GM10847 (cell line): ENCODE measurements around the gene TMEM255A.

Source experiments
- POLR2A ChIP-seq: IDR thresholded peaks from 2 replicates; pipeline ENCODE4 v1.6.1; 2011; ENCODE audit not compliant: insufficient read length; ENCODE audit errors: extremely low read depth

The TMEM255A gene

DNA sequence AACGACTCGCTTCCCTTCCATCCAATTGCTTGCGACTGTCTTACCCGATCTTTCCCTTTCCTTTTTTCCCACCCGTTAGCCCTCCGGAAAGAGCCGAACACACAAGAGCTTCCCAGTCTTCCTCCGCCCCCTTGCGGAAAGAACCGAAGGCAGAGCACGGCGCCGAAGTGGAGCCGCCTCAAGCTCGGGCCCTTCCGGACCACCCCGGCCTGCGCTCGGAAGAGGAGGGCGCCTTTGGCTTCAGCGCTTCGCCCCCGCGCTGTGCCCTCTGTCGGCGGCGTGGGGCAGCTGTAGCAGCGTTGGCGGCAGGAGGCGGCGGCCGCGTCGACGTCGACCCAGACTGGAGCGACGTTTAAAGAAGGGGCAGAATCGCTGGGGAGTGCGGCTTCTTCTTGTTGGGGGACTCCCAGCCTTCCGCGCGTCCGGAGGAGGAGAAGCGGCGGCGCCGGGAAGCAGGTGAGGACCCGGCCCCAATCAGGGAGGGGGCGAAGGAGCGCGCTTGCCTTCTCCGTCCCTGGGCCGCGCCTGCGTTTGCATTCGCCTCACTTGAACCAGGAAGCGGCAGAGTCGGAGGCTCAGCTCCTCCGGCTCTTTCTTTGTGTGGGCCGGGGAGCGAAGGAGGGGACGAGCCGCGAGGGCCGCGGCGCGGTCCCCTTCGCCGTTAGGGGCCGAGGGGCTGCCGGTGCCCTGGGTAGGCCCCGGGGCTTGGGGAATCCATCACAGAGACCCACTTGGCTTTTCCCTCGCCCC lies 60.6 kb downstream of the TMEM255A start, which contains the start of gene ZBTB33:
Gene ZBTB33 (plus strand): TSS at position 291 of the 750 bp plus-strand sequence. CDS start 2,604 bp downstream, outside the sequence.
- peak; percentile 45 for TF ChIP-seq POLR2A

DNA sequence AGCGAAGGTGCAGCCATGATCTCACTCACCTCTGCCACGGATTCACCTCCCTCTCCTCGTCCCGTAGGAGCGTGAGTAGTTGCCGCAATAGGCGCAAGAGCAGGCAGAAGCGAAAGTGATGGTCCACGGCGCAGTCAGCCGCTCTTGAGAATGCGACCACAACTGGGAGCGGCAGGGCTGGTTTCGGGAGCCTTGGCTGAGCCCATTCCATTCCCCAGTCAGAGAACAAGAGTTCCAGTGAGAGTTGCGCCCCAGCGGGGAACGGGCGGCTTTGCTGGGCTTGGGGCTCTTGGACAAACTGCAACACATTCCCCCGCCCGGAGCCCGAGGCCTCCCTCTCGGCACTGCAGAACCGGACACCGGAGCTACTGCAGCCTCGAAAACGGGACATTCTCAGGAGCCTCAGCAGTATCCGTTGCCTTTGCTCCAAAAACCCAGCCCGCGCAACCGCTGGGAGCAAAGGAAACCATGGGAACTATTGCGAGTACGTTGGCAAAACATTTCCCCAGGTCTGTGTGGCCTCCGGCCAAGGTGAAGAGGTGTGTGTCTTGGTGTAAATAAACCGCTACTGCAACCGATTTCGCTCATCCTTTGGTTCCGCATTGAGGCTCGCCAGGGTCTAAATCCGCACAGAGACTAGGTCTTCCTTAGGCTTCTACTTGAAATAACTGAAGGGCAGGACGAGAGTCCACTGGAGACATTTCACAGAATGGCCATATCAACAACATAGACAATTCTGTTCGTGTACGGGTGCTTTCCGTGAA lies 66.3 kb downstream of the TMEM255A start:
- TF ChIP-seq POLR2A = no peak

DNA sequence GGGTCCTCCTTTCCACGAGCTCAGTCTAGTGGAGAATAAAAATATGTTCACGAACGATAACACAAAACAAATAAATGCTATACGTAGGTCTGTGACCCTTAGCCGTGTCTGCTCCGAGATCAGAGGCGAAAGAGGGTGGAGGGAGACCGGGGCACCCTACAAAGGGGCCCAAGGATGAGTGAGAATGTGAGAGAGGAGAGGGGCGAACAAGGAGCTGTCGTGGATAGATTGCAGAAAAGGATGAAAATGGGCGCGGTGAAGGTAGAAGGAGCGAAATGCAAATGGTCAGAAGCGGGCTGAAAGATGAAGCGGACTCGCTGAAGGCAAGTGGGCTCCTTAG lies 66.9 kb downstream of the TMEM255A start:
- no peak for TF ChIP-seq POLR2A

DNA sequence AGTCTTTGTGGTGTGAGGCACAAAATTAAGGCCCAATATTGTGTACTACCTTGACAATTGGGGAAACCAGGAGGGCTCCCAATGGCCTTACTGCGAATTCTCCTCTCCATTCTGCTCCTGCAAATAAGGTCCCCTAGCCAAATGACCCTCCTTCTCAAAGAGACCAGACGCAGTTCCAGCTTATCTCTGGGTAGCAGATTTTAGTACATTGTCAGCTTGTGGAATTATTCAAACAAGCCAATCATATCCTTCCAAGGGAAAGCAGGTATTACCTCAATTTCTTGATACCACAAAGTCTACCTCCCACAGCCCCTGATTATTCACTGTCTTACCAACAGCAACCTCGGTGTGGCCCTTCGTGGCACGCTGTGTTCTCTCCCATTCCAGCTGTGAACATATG lies 68.4 kb downstream of the TMEM255A start:
- no peak for TF ChIP-seq POLR2A

DNA sequence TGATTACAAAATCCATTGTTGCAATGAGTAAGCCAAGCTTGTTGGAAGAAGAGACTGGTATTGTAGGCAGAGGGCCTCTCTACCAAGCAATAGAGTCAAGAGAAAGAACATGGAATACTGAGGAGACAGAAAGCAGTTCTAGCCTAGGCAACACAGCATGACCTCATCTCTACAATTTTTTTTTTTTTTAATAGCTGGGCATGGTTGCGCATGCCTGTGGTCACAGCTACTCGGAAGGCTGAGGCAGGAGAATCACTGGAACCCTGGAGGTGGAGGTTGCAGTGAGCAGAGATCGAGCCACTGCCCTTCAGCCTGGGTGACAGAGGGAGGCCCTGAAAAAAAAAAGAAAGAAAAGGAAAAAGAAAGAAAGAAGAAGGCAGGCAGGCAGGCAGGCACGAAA lies 72.3 kb downstream of the TMEM255A start:
- TF ChIP-seq POLR2A = no peak

DNA sequence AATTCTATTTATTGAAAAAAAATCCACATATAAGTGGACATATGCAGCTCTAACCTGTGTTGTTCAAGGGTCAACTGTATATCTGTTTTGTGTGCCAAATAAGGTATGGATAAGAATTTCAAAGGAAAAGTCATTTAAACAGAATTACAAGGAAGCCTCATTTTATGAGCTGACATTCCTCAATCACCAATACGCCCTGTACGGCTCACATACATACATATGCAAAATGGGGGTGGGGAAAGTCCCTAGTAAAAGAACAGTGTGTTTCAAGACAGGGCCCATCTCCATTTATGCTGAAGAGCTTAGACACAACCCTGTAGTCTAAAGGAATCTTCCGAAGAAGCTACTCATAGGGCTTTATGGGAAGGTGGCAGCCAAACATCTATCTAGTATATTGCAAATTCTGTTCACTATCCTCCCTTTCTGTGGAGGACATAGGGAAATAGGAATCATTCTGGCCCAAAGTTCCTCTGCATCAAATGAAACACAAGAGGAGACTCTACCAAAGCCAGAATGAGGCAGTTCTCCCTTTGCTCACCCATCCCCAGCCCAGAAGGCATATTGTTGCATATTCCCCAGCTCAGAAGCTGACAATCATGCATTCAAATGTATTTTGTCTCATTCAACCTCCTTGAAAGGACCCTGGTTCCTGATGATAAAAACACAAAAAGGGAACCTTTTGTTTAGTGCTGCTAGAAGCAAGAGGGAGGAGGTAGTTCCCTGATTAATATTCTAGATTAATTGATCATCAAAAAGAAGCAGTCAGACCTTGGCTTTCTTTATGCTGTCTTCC lies 74.4 kb downstream of the TMEM255A start:
- no peak for TF ChIP-seq POLR2A

DNA sequence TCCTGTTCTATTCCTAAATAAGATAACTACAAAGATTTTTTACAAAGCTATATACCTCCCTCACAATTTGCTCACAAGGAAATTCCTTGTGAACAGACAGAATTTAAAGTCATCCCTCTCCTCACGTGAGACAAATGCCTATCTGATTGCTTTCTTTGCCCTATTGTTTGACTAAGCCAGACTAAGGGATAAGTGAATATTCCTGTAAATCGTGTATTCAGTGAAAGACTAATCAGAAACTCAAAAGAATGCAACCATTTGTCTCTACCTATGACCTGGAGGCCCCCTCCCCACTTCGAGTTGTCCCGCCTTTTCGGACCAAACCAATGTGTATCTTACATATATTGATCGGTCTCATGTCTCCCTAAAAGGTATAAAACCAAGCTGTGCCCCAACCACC lies 76.0 kb downstream of the TMEM255A start:
- TF ChIP-seq POLR2A = no peak

DNA sequence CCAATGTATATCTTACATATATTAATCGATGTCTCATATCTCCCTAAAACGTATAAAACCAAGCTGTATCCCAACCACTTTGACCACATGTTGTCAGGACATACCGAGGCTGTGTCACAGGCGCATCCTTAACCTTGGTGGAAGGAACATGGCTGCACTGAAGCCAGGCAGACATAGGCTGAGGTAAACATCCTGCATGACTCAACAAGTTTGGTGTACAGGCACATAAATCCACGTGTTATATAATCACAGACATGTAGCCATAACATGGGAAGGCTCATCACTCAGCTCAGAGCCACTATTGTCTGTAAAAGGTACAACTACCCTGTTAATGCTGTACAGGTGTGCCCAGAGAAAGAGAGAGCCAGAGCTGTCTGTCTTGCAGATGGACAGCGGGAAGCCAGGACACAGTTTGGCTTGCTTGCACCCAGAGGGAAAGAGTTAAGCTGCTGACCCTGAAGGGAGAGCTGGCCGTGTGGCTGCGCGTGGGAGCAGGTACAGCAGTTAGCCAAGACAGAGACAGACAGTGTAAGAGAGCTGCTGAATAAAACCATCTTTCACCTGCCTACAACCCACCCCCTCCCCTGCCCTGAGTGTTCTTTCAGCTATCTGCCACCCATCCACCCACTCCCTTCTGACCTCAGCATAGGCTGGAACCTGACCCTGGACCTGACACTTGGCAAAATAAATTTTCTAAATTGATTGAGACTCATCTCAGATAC lies 82.9 kb downstream of the TMEM255A start:
- no peak for TF ChIP-seq POLR2A

DNA sequence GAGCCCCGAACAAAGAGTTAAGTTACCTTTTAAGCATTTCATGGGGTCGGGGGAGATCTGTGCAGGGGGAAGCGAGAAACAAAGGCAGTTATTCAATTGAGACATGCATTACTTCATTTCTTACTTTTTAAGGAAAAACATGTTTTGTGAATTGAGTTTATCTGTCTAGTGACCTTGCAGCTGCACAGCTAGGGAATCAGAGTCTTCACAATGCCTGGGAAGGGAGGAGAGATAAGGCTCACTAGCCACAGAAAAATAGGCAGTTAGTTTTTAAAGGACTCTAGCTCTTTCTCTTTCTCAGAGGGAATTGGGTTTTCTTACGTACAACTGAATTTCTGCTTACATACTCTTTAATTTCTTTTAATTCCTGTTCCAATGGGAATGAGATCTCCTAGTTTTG lies 86.9 kb downstream of the TMEM255A start:
- no peak for TF ChIP-seq POLR2A

DNA sequence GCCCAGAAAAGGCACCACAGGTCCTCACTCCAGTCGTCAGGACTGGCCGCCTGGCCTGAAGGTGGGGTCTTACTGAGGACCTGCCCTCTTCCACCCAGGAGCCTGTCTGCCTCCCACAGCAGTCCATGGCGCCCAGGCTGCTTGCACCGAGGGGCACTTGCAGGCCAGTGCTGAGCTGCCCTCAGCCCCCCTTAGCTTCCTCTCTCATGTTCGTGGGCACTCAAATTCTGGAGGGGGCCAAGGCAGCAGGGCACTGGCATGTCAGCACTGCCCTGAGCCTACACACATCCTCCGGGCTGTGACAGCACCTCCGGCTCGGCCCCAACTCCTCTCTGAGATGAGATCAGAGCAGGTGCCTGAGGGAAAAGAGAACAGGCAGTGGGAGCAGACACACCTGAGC lies 87.9 kb downstream of the TMEM255A start:
- no peak for TF ChIP-seq POLR2A

DNA sequence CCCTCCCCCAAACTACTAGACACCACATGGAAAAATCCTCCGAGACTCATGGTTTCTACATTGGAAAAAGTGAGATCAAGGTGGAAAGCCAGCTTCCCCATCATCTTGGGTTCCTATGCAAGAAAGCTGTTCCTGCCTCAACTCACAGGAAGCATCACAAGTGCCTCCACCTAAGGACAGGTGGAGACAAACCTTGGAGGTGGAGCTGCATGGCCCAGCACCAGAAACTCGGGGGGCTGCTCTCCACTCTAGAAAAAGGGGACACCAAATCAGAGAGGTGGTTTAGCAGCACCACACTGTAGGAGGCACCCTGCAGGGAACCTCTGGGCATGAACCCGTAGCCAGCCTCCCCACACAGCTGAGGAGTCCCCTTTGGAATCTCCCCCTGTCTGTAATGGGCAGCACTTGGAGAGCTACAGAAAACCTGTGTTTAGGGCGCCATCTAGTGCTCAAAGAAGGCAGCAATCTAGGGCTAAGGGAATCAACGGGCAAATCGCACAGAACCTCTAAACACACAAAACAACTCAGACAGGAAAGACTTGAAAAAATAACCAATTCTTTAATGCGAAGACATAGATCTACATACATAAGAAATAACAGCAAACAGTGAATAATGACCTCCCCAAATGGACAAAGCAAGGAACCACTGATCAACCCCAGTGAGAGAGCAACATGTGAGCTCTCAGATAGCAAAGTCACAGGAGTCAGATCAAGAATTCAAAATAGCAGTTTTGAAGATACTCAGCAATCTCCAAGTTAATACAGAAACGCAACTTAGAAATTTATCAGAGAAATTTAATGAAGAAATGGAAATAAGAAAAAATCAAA lies 97.6 kb downstream of the TMEM255A start:
- TF ChIP-seq POLR2A = no peak
